Measurements from ENCODE around the gene MCCD1.
A peak's percentile ranks its signal among the peaks of the same experiment; 100 is the strongest.
"Not testable (repeated sequence)": the region's sequence is repeated elsewhere in the genome, so short reads cannot be mapped to it uniquely, and the experiment has no call there.

Gene MCCD1, protein sequence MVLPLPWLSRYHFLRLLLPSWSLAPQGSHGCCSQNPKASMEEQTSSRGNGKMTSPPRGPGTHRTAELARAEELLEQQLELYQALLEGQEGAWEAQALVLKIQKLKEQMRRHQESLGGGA

DNA sequence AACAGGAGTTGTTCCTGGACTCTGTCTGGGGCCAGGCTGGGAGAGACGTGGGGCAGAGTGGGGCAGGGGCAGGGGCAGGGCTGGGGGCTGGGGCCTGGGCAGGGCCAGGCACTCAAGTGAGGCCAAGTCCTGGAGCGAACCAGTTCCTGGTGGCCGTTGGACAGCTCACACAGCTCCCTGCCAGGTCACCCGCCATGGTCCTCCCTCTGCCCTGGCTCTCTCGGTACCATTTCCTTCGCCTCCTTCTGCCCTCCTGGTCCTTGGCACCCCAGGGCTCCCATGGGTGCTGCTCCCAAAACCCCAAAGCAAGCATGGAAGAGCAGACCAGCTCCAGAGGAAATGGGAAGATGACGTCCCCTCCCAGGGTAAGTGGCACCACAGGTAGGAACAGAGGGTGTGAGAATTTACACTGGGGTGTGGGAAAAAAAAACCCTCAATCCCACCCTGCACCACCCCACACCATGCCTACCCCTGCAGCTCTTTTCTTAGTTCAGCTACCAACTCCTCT, at the start of gene MCCD1:
Gene MCCD1, plus strand, starts transcription at position 142 of the 508 bp plus-strand sequence. Its CDS starts 53 bp downstream, at position 195.
- FAIRE-seq = no peak

DNA sequence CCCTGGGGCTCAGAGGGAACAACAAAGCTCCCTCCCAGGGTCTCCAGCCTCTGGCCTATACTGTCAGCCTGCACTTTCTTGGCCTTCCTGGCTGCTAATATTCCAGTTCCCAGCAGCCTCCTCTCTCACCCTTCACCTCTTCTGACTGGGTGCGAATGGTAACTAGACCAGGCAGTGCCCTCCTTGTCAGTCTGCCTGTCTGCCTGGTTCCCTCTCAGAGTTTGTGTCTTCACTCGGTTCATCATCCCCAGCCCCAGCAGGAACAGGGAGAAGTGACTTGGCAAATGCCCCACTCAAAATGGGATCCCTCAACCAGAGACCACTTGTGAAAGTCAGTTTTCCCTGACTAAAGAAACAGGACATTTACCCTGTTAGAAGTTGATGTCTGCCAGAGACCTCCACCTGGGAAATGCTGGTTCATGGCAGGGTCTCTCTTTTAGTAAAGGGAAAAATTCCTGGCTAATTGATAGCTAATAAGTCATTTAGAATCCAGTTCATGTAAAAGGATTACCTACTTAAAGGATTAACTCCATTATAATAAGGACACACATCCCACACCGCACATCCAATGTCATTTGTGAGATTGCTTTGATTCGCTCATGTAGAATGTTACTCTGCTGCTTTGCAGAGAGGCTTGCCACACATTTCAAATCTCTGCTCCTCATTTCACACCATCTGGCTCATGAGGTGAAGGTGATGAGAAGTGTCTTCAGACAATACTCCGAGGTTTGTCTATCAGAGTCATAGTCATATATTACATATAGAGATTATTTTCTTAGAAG, 49.4 kb upstream of the MCCD1 start:
- FAIRE-seq = no peak

DNA sequence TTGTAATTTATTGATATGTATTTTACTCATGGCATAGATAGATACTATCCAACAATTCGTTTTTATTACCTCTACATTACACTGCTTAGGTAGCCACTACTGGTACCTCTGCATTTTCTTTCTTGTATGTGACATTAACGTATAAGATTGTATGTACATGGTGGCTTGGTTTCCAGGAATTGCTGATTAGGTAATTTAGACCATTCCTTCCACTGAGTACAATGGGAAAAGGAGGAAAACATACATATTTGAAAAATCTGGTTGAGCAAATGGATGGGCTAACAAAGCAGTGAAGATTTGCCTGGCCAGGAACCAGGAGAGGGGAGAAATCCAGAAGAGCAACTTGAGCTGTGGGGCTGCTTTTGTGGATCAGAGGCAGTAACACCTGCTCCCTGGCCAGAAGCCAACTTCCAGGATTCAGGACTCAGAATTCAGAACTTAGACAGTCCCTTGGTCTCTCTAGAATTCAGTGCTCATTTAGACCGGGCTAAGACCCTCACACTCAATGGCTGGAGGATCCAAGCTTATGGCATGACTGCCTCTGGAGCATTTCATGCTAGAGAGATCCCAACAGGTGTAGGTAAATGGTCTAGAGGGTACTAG, 48.7 kb upstream of the MCCD1 start:
- FAIRE-seq = no peak

DNA sequence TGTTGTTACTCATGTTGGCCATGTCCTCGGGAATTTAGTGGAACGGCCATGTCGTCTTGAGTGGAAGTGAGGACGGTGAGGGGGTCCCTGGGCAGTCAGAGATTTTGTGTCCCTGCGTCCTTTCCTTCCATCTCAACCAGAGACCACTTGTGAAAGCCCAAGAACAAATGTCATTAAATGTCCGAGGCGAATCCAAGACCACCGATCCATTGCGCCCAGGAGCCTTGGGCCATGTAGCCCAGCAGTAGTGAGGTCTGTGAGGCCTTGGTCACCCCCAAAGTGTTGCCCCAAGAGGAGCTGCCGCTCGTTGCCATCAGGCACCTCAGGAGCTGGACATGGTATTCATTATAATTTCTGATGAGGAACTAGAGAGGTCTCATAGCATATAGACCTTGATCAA, 48.2 kb upstream of the MCCD1 start:
- FAIRE-seq = no peak

DNA sequence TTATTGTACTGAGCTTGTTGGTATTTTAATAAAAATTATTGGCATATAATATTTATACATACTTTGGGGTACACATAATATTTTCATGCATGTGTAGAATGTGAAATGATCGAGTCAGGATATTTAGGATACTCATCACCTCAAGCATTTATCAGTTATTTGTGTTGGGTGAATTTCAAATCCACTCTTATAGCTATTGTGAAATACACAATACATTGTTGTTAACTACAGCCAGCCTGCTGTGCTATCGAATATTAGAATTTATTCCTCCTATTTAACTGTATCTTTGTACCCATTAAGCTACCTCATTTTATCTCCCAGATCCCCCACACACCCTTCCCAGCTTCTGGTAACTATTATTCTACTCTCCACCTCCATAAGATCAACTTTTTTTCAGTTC, 45.4 kb upstream of the MCCD1 start:
- no peak for FAIRE-seq

DNA sequence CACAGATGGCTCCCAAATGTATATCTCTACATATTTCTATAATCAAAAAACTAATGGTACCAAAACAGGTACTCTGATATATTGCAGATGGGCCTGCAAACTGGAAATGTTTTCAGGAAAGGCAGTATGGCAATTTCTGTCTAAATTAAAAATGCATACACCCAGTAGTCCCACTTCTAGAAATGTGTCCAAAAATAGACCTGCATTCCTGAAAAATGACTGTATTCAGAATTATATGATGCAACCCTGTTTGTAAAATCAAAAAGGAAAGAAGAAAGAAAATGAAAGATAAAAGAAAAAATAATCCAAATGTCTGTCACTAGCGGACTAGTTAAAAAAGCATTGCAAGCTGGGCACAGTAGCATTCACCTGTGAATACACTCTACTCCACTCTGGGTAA, 43.7 kb upstream of the MCCD1 start:
- FAIRE-seq = no peak

DNA sequence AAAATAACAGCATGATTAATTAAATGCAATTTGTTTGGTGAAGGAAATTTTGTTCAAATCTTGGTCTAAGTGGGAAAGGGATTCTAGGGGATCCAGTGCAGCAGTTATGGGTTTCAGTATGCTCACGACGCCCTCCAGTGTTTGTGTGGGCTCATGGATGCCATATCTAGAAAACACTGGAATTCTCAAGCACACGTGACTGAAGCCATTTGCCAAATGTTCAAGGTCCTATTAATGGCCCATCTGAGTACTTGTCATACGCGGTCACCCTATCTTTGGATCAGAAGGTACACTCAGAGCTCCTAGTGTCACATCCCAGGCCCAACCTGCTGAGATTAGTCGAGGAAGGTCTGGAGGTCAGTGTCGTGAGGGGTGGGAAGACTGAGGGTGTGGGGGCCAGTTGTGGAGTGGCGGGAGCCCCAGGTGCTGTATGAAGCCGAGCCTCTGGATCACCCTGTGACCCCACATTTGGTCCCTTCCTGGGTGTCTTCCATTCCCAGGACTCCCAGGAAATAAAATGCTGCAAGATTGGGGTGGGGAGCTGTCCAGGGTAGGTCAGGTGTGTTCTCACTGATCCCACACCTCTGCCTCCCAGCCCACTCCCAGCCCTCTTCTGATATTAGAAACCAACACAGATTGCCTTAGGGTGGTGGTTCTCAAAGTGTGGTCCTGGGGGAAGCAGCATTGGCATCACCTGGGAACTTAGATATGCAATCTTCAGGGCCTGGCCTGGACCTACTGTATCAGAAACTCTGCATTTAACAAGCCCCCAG, 42.5 kb upstream of the MCCD1 start:
- peak; percentile 83 for FAIRE-seq

DNA sequence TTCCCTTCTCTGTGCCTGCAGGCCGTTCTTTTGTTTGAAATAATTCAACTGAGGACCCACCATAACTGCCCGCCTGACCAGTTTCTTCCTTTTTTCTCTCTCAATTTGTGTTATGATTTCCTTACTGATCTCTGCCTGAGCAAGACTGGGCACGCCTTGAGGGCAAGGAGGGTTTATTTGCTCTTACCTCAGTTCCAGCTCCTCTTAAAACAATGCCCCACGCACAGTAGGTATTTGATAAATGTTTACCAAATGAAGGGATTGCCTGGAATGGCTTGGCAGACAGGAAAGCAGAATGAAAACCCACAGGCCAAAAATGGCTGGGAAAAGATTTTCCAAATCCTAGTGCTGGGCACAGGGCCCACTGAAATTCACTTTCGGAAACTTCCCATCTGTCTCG, 41.1 kb upstream of the MCCD1 start:
- not testable (repeated sequence) for FAIRE-seq

DNA sequence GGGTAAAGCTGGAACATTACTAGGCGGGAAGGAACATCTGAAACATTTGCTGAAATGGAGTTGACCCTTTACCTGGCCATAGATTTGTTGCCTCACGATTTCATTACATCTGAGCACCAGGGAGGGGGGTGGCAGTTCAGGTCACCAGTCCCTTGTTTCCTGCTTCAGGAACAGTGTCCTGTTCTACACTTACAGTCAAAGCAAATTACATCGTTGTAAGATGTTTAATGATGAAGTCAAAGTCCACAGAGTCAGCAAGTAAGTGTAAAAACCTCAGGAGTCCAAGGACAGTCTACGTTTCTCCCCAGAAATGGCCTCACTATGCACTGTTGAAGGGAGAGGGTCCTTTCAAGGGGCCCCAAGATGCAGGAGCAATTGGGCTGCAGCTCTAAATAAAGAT, 39.7 kb upstream of the MCCD1 start:
- FAIRE-seq = no peak

DNA sequence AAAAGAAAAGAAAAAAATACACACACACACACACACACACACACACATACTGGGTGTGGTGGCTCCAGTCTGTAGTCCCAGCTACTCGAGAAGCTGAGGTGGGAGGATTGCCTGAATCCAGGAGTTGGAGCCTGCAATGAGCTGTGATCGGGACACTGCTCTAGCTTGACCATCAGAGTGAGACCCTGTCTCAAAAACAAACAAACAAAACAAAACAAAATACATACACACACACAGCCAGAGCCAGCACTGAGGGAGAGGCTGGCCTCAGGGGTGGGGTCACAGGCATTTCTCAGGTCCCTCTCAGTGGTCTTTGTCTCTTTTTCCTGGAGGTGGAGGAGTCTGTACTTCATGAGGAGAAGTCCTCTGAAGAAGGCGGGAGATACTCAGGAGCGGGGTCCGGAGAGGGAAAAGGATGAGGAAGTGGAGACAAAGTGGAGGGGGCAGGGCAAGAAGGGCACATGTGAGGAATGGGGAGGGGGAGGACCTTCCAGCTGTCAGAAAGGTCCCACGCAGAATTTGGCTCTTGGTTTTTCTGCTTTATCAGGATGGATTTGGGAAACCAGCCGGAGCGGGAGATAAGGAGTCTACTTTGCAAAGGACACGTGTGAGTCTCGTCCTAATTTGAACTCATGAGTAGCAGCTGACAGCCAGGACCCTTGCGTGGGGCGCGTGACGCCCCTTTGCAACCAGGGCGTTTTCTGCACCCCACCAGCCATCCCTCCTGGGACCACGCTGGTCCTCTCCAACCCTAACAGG, 38.5 kb upstream of the MCCD1 start:
- FAIRE-seq = no peak

DNA sequence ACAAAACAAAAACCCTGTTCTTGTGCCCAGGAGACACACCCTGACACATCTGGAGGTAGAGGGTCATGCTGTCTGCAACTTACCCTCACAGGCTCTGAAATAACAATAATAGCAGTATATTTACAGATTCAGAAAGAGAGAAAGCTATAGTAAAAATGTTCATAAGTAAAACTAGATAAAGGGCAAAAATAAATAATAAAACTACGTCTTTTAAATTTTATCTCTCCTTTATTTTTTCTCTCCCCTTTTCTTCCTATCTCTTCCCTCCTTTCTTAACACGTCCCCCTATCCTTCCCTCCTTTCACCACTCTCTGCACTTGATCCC, 35.2 kb upstream of the MCCD1 start:
- FAIRE-seq = not testable (repeated sequence)

DNA sequence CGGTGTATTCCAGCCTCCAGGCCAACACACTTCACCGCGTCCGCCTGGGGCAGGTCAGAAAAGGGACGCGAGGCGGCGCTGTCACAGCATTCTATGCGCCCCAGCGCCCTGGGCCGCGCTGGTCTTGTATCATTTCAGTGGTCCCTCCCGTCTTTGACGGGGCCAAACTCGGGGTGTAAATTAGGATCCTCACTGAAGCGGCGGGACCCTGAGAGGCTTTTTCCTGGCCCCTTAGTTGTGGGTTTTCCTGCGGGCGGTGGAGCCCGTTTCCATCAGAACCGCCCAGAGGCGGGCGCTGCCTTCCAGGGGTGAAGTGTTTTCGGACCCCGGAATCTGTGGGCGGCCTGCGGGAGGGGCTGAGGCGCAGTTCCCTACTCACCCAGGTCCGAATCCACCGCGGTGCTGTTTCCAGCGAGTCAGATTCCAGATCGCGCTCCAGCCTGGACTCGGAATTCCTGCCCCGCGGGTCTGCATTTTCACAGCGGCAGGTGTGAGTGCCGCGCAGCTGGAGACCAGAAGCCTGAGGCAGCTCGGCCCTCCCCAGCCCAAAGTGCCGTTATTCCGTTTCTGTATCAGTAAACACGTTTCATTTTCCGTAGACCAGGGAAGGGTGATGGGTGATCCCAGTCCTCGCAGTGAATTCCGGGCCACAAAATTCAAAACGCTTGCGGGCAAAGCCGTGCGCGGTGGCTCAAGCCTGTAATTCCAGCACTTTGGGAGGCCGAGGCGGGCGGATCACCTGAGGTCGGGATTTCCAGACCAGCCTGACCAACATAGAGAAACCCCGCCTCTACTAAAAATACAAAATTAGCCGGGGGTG, 34.7 kb upstream of the MCCD1 start:
- no peak for FAIRE-seq

DNA sequence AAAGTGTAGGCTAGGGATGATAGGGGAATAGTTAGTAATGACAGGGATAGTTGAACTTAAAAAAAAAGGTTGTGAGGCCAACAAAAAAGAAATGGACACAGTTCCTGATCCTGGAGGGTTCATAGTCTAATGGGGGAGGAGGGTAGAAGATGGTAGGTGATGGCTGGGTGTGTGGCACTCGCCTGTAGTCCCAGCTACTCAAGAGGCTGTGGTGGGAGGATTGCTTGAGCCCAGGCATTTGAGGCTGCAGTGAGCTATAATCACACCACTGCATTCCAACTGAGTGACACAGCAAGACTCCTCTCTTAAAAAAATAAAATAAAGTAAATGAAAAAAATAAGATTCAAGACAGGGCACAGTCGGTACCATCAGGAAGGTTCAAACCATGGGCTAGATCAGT, 33.2 kb upstream of the MCCD1 start:
- FAIRE-seq = no peak

DNA sequence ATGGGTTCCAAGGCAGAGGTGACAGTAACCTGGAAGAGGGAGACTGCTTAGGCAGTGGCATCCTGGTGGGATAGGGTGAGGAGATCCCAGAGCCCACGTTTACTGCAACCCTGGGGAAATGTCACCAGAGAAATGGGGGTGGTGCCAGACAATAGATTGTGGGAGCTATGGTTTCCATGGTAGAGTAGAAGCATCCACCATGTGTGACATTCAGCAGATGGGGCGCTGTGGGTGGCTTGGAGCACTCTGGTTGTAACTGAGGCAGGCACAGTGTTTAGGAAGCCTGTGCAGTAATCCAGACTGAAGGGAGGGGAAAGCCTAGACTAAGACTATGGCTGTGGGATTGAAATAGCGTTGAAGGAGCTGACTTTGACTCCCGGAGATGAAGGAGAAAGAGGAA, 31.9 kb upstream of the MCCD1 start:
- not testable (repeated sequence) for FAIRE-seq

DNA sequence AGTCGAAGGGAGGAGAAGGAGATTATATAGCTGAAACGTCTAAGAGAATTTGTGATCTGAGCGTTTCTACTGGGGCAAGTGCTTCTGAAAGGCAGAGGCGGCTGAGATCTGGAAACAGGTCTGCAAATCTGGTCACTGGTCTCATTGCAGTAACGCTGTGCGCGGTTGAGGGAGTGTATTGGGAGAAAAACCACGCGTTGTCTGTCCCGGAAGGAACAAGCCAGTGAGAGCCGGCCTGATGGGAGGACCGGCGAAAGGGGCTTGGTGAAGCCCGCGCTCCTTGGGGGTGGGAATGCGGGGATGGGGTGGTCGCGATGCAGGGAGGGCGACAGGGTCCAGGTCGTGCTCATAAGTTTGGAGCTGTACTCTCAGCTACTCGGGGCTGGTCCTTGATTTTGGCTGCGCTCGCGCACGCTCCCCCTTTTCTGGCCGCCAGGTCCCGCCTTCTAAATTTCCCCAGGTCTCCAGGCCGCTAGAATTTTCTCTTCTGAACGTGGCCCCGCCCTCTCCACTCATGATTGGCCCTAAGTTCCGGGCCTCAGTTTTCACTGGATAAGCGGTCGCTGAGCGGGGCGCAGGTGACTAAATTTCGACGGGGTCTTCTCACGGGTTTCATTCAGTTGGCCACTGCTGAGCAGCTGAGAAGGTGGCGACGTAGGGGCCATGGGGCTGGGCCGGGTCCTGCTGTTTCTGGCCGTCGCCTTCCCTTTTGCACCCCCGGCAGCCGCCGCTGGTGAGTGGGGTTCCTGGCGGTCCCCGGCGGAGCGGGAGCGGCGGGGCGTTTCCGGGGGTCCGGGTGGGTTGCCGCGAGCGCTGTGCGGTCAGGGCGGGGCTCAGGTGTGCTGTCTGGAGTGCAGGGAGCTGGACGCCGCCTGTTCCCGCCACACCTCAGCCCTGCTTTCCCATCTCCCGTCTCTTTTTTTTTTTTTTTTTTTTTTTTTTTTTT, 31.0 kb upstream of the MCCD1 start, which contains the start of gene MICB:
Gene MICB, plus strand, starts transcription at position 615 of the 946 bp plus-strand sequence. Its CDS starts 49 bp downstream, at position 664.
- FAIRE-seq = peak; percentile 58

DNA sequence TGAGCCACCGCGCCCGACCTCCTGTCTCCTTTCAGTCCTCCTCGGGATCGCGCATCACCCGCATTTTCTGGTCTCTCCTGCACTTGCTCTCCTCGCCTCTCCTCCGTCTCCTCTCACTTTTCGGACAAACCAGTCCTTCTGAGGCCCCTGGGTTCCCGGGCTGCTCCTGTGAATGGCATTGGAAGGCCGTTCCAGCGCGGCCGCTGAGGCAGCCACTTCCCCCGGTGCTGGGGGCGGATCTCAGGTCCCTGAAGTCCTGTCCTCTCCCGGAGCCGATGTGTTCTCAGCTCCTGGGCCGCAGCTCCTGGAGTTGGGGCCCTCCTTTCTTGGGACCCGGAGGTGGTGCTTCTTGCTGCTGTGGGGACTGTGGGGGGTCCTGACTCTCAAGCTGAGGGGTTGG, 30.0 kb upstream of the MCCD1 start:
- no peak for FAIRE-seq

DNA sequence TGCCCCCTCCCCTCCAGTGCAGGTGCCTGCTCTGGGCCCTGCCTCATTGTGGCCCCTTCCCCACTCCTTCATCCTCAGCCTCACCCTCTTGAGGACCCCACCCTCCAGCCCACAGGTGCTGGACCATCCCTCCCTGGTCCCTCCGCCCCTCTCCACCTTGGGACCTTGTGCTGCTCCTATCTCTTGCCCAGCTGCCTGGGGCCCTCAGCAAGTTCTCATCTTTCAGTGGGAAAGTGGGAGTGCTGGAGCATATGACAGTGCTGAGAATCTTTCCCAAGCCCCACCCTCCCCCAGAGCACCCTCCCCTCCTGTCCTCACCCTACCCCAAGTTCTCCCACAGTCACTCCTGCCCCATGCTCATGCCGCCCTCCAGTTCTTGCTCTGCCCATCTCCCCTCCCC, 29.1 kb upstream of the MCCD1 start:
- not testable (repeated sequence) for FAIRE-seq

DNA sequence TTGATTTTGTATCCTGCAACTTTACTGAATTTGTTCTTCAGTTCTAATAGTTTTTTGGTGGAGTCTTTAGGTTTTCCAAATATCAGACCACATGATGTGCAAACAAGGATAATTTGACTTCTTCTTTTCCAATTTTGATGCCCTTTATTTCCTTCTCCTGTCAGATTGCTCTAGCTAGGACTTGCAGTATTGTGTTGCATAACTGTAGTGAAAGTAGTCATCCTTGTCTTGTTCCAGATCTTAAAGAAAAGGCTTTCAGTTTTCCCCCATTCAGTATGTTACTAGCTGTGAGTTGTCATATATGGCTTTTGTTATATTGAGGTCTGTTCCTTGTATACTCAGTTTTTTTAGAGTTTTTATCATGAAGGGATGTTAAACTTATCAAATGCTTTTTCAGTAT, 26.2 kb upstream of the MCCD1 start:
- FAIRE-seq = no peak

DNA sequence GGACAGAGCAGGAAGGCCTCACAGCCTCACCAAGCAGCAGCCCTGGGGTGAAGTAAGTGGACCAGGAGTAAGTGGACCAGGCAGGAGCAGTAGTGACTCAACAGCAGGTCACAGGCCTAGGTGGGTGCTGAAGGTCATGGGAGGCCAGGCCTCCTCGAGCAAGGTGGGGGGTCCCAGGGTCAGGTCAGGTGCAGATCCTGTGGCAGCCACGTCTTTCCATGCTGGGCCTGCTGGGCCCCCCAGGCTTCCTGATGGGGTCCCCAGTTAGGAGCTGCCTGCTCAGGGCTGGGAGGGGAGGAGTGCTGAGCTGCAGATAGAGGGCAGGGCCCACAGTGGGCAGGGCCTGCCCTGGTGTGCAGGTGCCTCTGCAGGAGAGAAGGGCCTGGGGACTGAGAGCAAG, 19.7 kb upstream of the MCCD1 start:
- not testable (repeated sequence) for FAIRE-seq

DNA sequence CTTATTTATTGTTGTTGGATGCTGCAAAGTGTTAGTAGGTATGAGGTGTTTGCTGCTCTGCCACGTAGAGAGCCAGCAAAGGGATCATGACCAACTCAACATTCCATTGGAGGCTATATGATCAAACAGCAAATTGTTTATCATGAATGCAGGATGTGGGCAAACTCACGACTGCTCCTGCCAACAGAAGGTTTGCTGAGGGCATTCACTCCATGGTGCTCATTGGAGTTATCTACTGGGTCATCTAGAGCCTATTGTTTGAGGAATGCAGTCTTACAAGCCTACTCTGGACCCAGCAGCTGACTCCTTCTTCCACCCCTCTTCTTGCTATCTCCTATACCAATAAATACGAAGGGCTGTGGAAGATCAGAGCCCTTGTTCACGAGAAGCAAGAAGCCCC, 18.8 kb upstream of the MCCD1 start:
- no peak for FAIRE-seq
